Left forelimb (tissue), 1 donor: ENCODE data around the gene HECTD1.
"Not testable (repeated sequence)": the region's sequence is repeated elsewhere in the genome, so short reads cannot be mapped to it uniquely, and the experiment has no call there.

Experiments
- DNase-seq: peaks from one replicate; pipeline ENCODE4 v3.0.0-alpha.2; 2018; ENCODE audit warnings: low spot score

Gene HECTD1

GRCh38 chr14:31207755-31208545 is at the start of gene HECTD1:
HECTD1 (minus strand) TSS chr14:31207793; CDS start chr14:31205936, 1,857 bp downstream.
- DNase-seq, result peak; percentile 96

GRCh38 chr14:31257244-31257553 is 49.6 kb upstream of the HECTD1 start:
- DNase-seq, result no peak

GRCh38 chr14:31256534-31257243 is 49.1 kb upstream of the HECTD1 start:
- no peak for DNase-seq

DNA sequence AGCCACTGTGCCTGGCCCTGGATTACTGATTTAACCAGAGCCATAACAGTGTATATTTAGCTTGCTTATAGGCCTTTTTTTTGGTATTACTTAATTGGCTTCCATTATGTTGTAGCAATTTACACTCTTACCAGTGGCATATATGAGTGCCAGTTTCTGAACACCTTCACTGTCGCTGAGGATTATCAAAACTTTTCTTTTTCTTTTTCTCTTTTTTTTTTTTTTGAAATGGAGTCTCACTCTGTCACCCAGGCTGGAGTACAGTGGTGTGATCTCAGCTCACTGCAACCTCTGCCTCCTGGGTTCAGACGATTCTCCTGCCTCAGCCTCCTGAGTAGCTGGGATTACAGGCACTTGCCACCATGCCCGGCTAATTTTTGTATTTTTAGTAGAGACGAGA is 48.3 kb upstream of the HECTD1 start:
- not testable (repeated sequence) for DNase-seq

- DNase-seq, result no peak
These were observed 47.7 kb upstream of the HECTD1 start for GRCh38 chr14:31255286-31255685.

GRCh38 chr14:31253746-31254471 is 46.3 kb upstream of the HECTD1 start:
- no peak for DNase-seq

DNA sequence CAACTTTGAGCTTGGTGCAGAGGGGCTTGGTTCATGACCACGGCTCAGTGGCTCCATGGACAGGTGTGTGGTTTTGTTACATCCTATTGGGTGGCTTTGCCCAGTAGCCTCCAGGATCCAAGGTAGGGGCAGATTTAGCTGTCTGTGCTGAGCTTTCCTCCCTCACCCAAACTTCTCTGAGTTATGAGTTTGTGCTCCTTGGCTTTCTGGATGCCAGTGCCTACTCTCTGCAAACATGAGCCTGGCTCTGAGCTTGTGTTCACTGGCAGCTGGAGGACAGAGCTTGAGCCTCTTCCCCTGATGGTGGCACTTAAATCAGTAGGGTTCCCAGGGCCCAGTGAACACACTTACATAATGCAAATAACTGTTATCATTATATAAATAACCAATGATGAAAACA is 45.3 kb upstream of the HECTD1 start:
- DNase-seq, result no peak

DNA sequence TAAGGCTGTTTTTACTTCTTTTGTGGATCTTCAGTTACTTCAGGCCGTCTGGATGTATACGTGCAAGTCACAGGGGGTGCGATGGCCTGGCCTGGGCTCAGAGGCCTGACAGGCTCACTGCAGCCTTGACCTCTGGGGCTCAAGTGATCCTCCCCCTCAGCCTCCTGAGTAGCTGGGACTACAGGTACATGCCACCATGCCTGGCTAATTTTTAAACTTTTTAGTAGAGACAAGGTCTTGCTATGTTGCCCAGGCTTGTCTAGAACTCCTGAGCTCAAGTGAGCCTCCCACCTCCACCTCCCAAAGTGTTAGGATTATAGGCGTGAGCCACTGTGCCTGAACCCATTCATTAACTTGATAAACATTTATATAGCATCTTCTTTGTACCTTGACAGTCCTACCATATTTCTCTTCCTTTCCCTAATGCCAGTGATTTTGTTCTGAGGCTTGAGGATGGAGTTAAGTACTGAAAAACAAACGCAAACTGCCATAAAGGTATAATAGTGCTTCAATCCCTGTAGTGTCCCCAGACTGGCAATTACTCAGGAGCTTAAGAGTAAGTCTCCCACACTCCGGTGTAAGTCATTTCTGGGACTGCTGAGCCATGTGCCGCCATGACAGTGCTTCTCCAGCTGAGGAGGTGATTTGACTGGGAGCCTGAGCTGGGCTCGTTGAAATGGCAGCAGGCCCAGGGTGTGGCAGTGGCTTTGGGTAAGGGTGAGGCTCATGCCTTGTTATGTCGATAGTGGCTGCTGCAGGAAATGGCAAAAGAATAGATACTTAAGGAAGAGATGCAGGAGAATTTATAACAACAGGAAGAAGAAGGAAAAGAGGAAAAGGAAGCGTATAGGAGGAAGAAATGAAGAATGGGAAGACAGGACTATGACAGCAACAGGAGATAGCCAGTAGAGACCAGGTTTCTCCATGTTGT is 43.7 kb upstream of the HECTD1 start:
- no peak for DNase-seq

- DNase-seq, result no peak
These were observed 37.0 kb upstream of the HECTD1 start for GRCh38 chr14:31244626-31245025.

DNA sequence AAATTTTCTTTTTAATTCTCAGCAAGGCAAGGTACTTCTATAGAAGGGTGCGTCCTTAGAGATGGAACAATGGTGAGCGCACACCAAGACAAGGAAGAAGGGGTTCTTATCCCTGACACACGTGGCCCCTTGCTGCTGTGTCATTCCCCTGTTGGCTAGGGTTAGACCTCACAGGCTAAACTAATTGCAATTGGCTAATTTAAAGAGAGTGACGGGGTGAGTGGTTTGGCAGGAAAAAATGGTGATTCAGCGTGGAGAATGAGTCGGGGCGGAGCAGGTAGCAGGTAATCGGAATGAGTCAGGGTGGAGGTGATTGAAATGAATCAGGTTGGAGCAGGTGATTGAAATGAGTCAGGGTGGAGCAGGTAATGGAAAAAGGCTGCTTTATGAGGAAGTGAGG is 36.3 kb upstream of the HECTD1 start:
- DNase-seq, result no peak

GRCh38 chr14:31242161-31242940 is 34.8 kb upstream of the HECTD1 start:
- not testable (repeated sequence) for DNase-seq

- DNase-seq, result no peak
These were observed 34.0 kb upstream of the HECTD1 start for GRCh38 chr14:31241450-31242114.

GRCh38 chr14:31239741-31240140 is 32.1 kb upstream of the HECTD1 start:
- no peak for DNase-seq

DNA sequence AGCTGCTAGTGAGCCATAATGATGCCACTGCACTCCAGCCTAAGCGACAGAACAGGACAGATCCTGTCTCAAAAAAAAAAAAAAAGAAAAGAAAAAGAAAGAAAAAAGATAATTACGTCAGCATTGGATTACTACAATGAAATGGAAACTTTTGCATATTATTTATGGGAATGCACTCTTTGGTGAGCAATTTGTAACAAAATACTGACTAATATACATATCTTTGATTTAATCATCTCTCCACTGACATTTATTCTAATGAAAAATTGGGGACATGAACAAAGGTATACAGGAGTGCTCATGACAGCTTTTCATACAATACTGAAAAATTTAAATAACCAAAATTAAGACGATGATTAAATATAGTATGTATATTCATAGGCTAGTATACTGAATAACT is 27.9 kb upstream of the HECTD1 start:
- no peak for DNase-seq

GRCh38 chr14:31232081-31232480 is 24.5 kb upstream of the HECTD1 start:
- DNase-seq, result no peak

GRCh38 chr14:31231272-31231671 is 23.7 kb upstream of the HECTD1 start:
- not testable (repeated sequence) for DNase-seq

GRCh38 chr14:31230573-31230958 is 23.0 kb upstream of the HECTD1 start:
- DNase-seq, result no peak

DNA sequence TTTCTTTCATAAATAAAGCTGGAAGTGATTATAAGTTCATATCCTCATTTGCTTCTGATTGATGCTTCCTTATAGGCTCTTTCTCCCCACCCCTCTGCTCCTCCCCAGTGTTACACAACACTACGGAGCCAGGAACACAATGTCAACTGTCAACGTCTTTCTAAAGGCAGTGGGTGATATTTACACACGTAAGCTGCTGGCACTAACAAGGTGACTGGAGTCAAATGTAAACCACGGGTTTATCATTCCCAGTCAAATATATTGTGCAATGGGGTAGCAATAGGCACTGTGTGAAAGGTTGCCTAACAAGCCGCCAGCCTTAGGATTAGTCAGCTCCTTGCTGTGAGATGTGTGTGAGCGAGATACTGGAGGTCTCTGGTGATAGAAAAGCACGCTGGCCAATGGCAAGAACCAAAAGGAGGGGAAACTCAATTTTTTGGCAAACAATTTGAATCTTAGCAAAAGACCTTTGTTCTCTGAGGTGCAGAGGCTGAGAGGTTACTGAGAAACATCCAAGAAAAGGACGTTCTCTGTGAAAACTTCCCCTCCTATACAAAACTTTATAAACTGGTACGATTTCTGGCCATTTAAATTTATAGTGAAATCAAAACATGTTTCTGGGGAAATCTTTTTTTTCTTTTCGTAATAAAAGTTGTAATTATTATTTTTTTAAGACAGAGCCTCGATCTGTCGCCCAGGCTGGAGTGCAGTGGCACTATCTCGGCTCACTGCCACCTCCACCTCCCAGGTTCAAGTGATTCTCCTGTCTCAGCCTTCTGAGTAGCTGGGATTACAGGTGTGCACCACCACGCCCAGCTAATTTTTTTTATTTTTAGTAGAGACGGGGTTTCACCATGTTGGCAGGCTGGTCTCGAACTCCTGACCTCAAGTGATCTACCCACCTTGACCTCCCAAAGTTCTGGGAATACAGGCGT is 22.3 kb upstream of the HECTD1 start:
- no peak for DNase-seq

DNA sequence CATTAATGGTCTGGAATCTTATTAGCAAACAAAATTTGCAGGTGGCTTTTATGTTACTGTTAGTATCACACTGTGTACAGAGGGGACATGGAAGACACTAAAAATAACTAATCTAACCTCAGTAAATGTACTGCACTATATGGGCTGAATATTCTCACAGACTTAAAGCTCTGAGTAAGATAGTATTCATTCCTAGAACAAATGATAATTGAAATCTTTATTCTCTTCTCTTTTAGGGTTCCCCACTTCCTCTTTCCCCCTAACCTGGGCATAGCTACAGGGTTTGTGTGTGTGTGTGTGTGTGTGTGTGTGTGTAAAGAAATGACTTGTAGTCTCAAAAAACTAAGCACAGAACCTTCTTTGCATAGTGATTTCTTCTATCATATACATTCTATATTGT is 21.4 kb upstream of the HECTD1 start:
- no peak for DNase-seq
